HCT116 (cell line): ENCODE data around the gene CFAP45. TPM values are rescaled to one million over a fixed set of nuclear protein-coding genes. Genes with fewer than 3 reads are reported as not detected.
A peak's percentile ranks its signal among the peaks of the same experiment; 100 is the strongest.

ENCODE experiments used
- ATAC-seq: fragments of 200-7000 bp; cut with Tn5 transposase; 2 replicates; pipeline ENCODE4 v1.9.1; 2020; ENCODE audit warnings: mild to moderate bottlenecking, moderate library complexity
- BruUV-seq: library from RNA; stranded (reverse); fragments of 400-500 nt; replicated peaks from 2 replicates; lab custom pipeline; 2021; lab: Mats Ljungman, UMichigan
- CTCF ChIA-PET: fragments of 300-600 bp; sonication (Branson Sonifier 250); formaldehyde crosslinking; loops from one replicate; lab custom pipeline; 2021; ENCODE audit warnings: antibody characterized with exemption; lab: Charles Lee
- POLR2A ChIA-PET: fragments of 300-600, 350-600 bp; sonication (Branson Sonifier 250); formaldehyde crosslinking; loops from one replicate; lab custom pipeline; 2021; ENCODE audit warnings: antibody characterized with exemption; lab: Charles Lee
- RAD21 ChIA-PET, 2 experiments: fragments of 300-600 bp; sonication (Branson Sonifier 250); formaldehyde crosslinking; loops; one replicate each; lab custom pipeline; 2023; ENCODE audit warnings: low total read pairs in 2 of 2; ENCODE audit not compliant: uncharacterized antibody in 2 of 2, unreplicated experiment in 2 of 2, low non-redundant PET in 1 of 2; lab: Charles Lee
- DNase-seq: peaks from one replicate; pipeline ENCODE4 v3.0.0-alpha.2; 2010; ENCODE audit warnings: low read depth, low spot score
- H2AFZ ChIP-seq: fragments of 200-600 bp; shearing (Covaris generic), sonication (generic); 2 replicates; pipeline ENCODE4 v1.6.1; 2017; ENCODE audit warnings: low read depth, mixed run types, mixed read lengths, antibody characterized with exemption, low read length; ENCODE audit not compliant: poor library complexity, severe bottlenecking
- H3K27ac ChIP-seq: 2 replicates; pipeline ENCODE4 v1.5.1; 2012; ENCODE audit warnings: low read depth, low read length
- H3K27me3 ChIP-seq: fragments of 200-600 bp; sonication (generic); 2 replicates; pipeline ENCODE4 v1.6.1; 2016; ENCODE audit warnings: mixed run types, low read length, mixed read lengths; ENCODE audit not compliant: insufficient read depth
- H3K36me3 ChIP-seq, 2 experiments: fragments of 200-500 bp in 1 of 2; fragments of 200-600 bp in 1 of 2; sonication (Bioruptor generic) in 1 of 2; sonication (generic) in 1 of 2; 2 replicates each; pipeline versions ENCODE4 v1.5.1 to v1.6.1; 2014 to 2016; ENCODE audit warnings: low read length in 2 of 2, inconsistent platforms in 1 of 2, mixed read lengths in 1 of 2, mixed run types in 1 of 2; ENCODE audit not compliant: insufficient read depth in 2 of 2, control insufficient read depth in 1 of 2
- H3K4me1 ChIP-seq, 2 experiments: fragments of 200-600 bp in 1 of 2; sonication (generic) in 1 of 2; 2 replicates each; pipeline versions ENCODE4 v1.5.1 to v1.6.1; 2012 to 2017; ENCODE audit warnings: low read length in 2 of 2, inconsistent platforms in 1 of 2, mild to moderate bottlenecking in 1 of 2, mixed read lengths in 1 of 2, mixed run types in 1 of 2, moderate library complexity in 1 of 2; ENCODE audit not compliant: insufficient read depth in 2 of 2, control insufficient read depth in 1 of 2
- H3K4me2 ChIP-seq: fragments of 200-600 bp; sonication (generic); 2 replicates; pipeline ENCODE4 v1.6.1; 2017; ENCODE audit warnings: mixed run types, low read length, mixed read lengths
- H3K4me3 ChIP-seq, 2 experiments: fragments of 200-600 bp in 1 of 2; sonication (generic) in 1 of 2; replicated peaks in 1 of 2; 2 replicates each; pipeline ENCODE4 v1.5.1; 2011 to 2016; ENCODE audit warnings: low read length in 2 of 2, control low read depth in 1 of 2, low read depth in 1 of 2, mild to moderate bottlenecking in 1 of 2, mixed read lengths in 1 of 2, mixed run types in 1 of 2
- H3K79me2 ChIP-seq: fragments of 200-600 bp; sonication (generic); 2 replicates; pipeline ENCODE4 v1.6.1; 2017; ENCODE audit warnings: mild to moderate bottlenecking, mixed run types, low read length, moderate library complexity, mixed read lengths; ENCODE audit not compliant: insufficient read depth
- H3K9ac ChIP-seq: fragments of 200-600 bp; sonication (generic); 2 replicates; pipeline ENCODE4 v1.6.1; 2016; ENCODE audit warnings: low read length, mixed read lengths
- H3K9me2 ChIP-seq: fragments of 200-600 bp; sonication (generic), shearing (Covaris generic); 2 replicates; pipeline ENCODE4 v1.6.1; 2017; ENCODE audit warnings: mixed run types, mild to moderate bottlenecking, moderate library complexity; ENCODE audit not compliant: insufficient read depth
- H3K9me3 ChIP-seq, 2 experiments: fragments of 200-500 bp in 1 of 2; fragments of 200-600 bp in 1 of 2; sonication (Bioruptor generic) in 1 of 2; sonication (generic) in 1 of 2; 2 replicates each; pipeline ENCODE4 v1.6.1; 2014 to 2017; ENCODE audit warnings: low read length in 2 of 2, mixed read lengths in 2 of 2, inconsistent platforms in 1 of 2, low read depth in 1 of 2, mild to moderate bottlenecking in 1 of 2, mixed run types in 1 of 2, moderate library complexity in 1 of 2; ENCODE audit not compliant: control insufficient read depth in 1 of 2, insufficient read depth in 1 of 2
- H4K20me1 ChIP-seq: fragments of 200-600 bp; sonication (generic), shearing (Covaris generic); 2 replicates; pipeline ENCODE4 v1.6.1; 2017; ENCODE audit warnings: mixed run types, mild to moderate bottlenecking, moderate library complexity; ENCODE audit not compliant: insufficient read depth
- ATF3 ChIP-seq: IDR thresholded peaks from 2 replicates; pipeline ENCODE4 v1.6.1; 2012
- CBX3 ChIP-seq: IDR thresholded peaks from 2 replicates; pipeline ENCODE4 v1.6.1; 2012; ENCODE audit warnings: low read depth
- CEBPB ChIP-seq: IDR thresholded peaks from 2 replicates; pipeline ENCODE4 v1.6.1; 2012; ENCODE audit warnings: low read depth
- CTCF ChIP-seq, 3 experiments: fragments of 200-600 bp in 1 of 3; sonication (generic) in 1 of 3; IDR thresholded peaks in 2 of 3; conservative IDR thresholded peaks in 1 of 3; 2 replicates each; pipeline ENCODE4 v1.5.1; 2012 to 2017; ENCODE audit warnings: low read depth in 2 of 3, low read length in 2 of 3, antibody characterized with exemption in 1 of 3, borderline replicate concordance in 1 of 3, control low read depth in 1 of 3, mild to moderate bottlenecking in 1 of 3, mixed read lengths in 1 of 3, mixed run types in 1 of 3, moderate library complexity in 1 of 3; ENCODE audit not compliant: insufficient read depth in 1 of 3
- EGR1 ChIP-seq: IDR thresholded peaks from 2 replicates; pipeline ENCODE4 v1.6.1; 2012; ENCODE audit warnings: low read depth
- ELF1 ChIP-seq: IDR thresholded peaks from 2 replicates; pipeline ENCODE4 v1.6.1; 2012; ENCODE audit warnings: low read depth, borderline replicate concordance
- EZH2 ChIP-seq: fragments of 200-600 bp; sonication (generic); IDR thresholded peaks from 2 replicates; pipeline ENCODE4 v1.6.1; 2017; ENCODE audit warnings: antibody characterized with exemption, mixed run types
- EZH2phosphoT487 ChIP-seq: fragments of 200-600 bp; IDR thresholded peaks from 2 replicates; pipeline ENCODE4 v1.6.1; 2018; ENCODE audit warnings: antibody characterized with exemption, borderline replicate concordance
- FOSL1 ChIP-seq: IDR thresholded peaks from 2 replicates; pipeline ENCODE4 v1.6.1; 2012; ENCODE audit warnings: low read depth
- JUND ChIP-seq: IDR thresholded peaks from 2 replicates; pipeline ENCODE4 v1.6.1; 2012
- MAX ChIP-seq: IDR thresholded peaks from 2 replicates; pipeline ENCODE4 v1.6.1; 2012
- POLR2A ChIP-seq: IDR thresholded peaks from 2 replicates; pipeline ENCODE4 v1.7.0; 2011; ENCODE audit warnings: borderline replicate concordance; ENCODE audit not compliant: insufficient read depth, insufficient read length; ENCODE audit errors: extremely low read depth
- POLR2AphosphoS5 ChIP-seq: IDR thresholded peaks from 2 replicates; pipeline ENCODE4 v1.6.1; 2011; ENCODE audit warnings: mild to moderate bottlenecking, low read depth, low read length, moderate library complexity
- RAD21 ChIP-seq: IDR thresholded peaks from 2 replicates; pipeline ENCODE4 v1.6.1; 2012; ENCODE audit warnings: low read depth, mild to moderate bottlenecking
- REST ChIP-seq: IDR thresholded peaks from 2 replicates; pipeline ENCODE4 v1.6.1; 2012; ENCODE audit warnings: low read depth
- SIN3A ChIP-seq: IDR thresholded peaks from 2 replicates; pipeline ENCODE4 v1.6.1; 2012; ENCODE audit warnings: low read depth
- SP1 ChIP-seq: IDR thresholded peaks from 2 replicates; pipeline ENCODE4 v1.6.1; 2012; ENCODE audit warnings: low read depth
- SRF ChIP-seq: IDR thresholded peaks from 2 replicates; pipeline ENCODE4 v1.6.1; 2012; ENCODE audit warnings: low read depth
- TCF7L2 ChIP-seq: IDR thresholded peaks from 2 replicates; pipeline ENCODE4 v1.7.0; 2011; ENCODE audit warnings: borderline replicate concordance, inconsistent platforms; ENCODE audit not compliant: insufficient read depth, insufficient read length; ENCODE audit errors: extremely low read depth
- YY1 ChIP-seq: IDR thresholded peaks from 2 replicates; pipeline ENCODE4 v1.6.1; 2011; ENCODE audit warnings: low read length, low read depth, moderate library complexity, mild to moderate bottlenecking; ENCODE audit not compliant: insufficient replicate concordance; ENCODE audit errors: extremely low read depth
- ZFX ChIP-seq: fragments of 450-650 bp; IDR thresholded peaks from 2 replicates; pipeline ENCODE4 v1.6.1; 2017
- ZNF274 ChIP-seq: fragments of 200-500 bp; sonication (Bioruptor generic); IDR thresholded peaks from 2 replicates; pipeline ENCODE4 v1.6.1; 2014; ENCODE audit warnings: mild to moderate bottlenecking, low read depth, low read length, inconsistent platforms
- intact Hi-C: fragments of 100-400 bp; cut with micrococcal nuclease; formaldehyde crosslinking; loops from 2 replicates; pipeline ENCODE4 v1.10.0; 2022
- total RNA-seq: library from RNA; stranded (reverse); gene quantifications from one replicate; pipeline ENCODE4 v1.2.1, GENCODE V29; 2021; ENCODE audit not compliant: unreplicated experiment

Gene CFAP45
- total RNA-seq, 1 experiment from 2014 or later = 0.59 TPM

GRCh38 chr1:159869173-159869572, 30.8 kb downstream of the CFAP45 start:
- H3K4me1 ChIP-seq = peaks cover 29 to 57% of the 10 kb centered on the region in 2 experiments
- DNase-seq (peak; percentile 68), ATAC-seq (peak; percentile 91)
- no peaks in the 10 kb centered on the region for H3K9me2 ChIP-seq
- no peaks in the 10 kb centered on the region for H3K9me3 ChIP-seq
- ChIA-PET POLR2A (interaction anchor here (0.9 to 1.5 kb wide), 3 partner anchors 13 to 21 kb away, joined by 3 to 5 read pairs (median 3); no protein-coding TSS in a partner anchor), RAD21 (no interaction called here), CTCF (interaction anchor here (0.9 to 1.2 kb wide), 3 partner anchors 70 to 88 kb away, joined by 3 to 4 read pairs (median 3); partner anchors contain the start of gene DUSP23)
- H3K4me3 ChIP-seq = peak overlapping the region in 1 of 2 experiments; percentile 24; a peak in 2 of 4 replicates
- H3K9ac ChIP-seq = peak overlapping the region; percentile 27
- H3K36me3 ChIP-seq = no peaks in the 10 kb centered on the region
- peak overlapping the region; percentile 19 for H2AFZ ChIP-seq
- BruUV-seq = no TSS peak
- no peaks in the 10 kb centered on the region for H4K20me1 ChIP-seq
- intact Hi-C loops = no loop called here
- no peaks in the 10 kb centered on the region for H3K79me2 ChIP-seq
- no peaks in the 10 kb centered on the region; the same call in 1 of the 2 replicates for H3K27me3 ChIP-seq
- H3K4me2 ChIP-seq = peak overlapping the region; percentile 60
- H3K27ac ChIP-seq = 0 out of 2 replicates have a peak overlapping the region, but pooled peaks have one; percentile 6
- no peak for TF ChIP-seq REST
- no peak; the same call in 1 of the 2 replicates for TF ChIP-seq SRF
- TF ChIP-seq CBX3 = peak; percentile 88
- TF ChIP-seq ATF3 = no peak
- no peak for TF ChIP-seq EGR1
- no peak for TF ChIP-seq ZFX
- TF ChIP-seq CTCF (IDR thresholded peaks at IDR 0.05 in 2 of 3, conservative IDR thresholded peaks at IDR 0.05 in 1 of 3; ENCODE audit: borderline replicate concordance in 1 of 3, insufficient read depth in 1 of 3, low read depth in 2 of 3, low read length in 2 of 3) = no peak
- TF ChIP-seq SP1 = peak; percentile 73
- peak; percentile 51 for TF ChIP-seq TCF7L2
- TF ChIP-seq POLR2AphosphoS5 = peak; percentile 50; the same call in 1 of the 2 replicates
- no peak for TF ChIP-seq EZH2phosphoT487
- peak; percentile 27 for TF ChIP-seq YY1
- no peak for TF ChIP-seq EZH2
- no peak for TF ChIP-seq ZNF274
- TF ChIP-seq FOSL1 = peak; percentile 75
- TF ChIP-seq MAX = peak; percentile 96
- no peak for TF ChIP-seq SIN3A
- TF ChIP-seq POLR2A = no peak
- TF ChIP-seq RAD21 = no peak
- TF ChIP-seq ELF1 = no peak
- peak; percentile 83 for TF ChIP-seq JUND
- TF ChIP-seq CEBPB = no peak
